NCI-H2107 treated with DMSO at 0.1 percent for 48 hours (cell line): ENCODE data around the gene SFXN1.

Experiments used
- DNase-seq: peaks from one replicate; lab custom pipeline; 2025; ENCODE audit not compliant: unreplicated experiment; lab: John Stamatoyannopoulos, UW

The SFXN1 gene

GRCh38 chr5:175567954-175568353 is 89.6 kb downstream of the SFXN1 start:
- no peak for DNase-seq

- no peak for DNase-seq
These were observed 91.3 kb downstream of the SFXN1 start for GRCh38 chr5:175569701-175570100.

- no peak for DNase-seq
These were observed 94.5 kb downstream of the SFXN1 start for GRCh38 chr5:175572886-175573285.

GRCh38 chr5:175573493-175574269 is 95.3 kb downstream of the SFXN1 start:
- no peak for DNase-seq

- DNase-seq, result no peak
These were observed 96.9 kb downstream of the SFXN1 start for GRCh38 chr5:175575301-175575700.

- DNase-seq, result no peak
These were observed 97.7 kb downstream of the SFXN1 start for GRCh38 chr5:175576096-175576495.

GRCh38 chr5:175576591-175576990 is 98.2 kb downstream of the SFXN1 start:
- no peak for DNase-seq
